Naive B cell (primary cell): ENCODE data around the gene ZNF536. TPM values are rescaled to one million over a fixed set of nuclear protein-coding genes. Genes with fewer than 3 reads are reported as not detected.

Experiments used
- ATAC-seq, 2 donors: fragments of 150-1000 bp; cut with Tn5 transposase; 2 replicates each; pipeline ENCODE4 v1.10.0; 2021; ENCODE audit warnings: low read depth in 2 of 2, mild to moderate bottlenecking in 2 of 2, moderate library complexity in 2 of 2
- DNase-seq: peaks from one replicate; pipeline ENCODE4 v3.0.0; 2022
- H3K27ac Mint-ChIP-seq, 6 donors: one replicate each; pipeline ENCODE4 v1.8.0; 2020 to 2022; ENCODE audit warnings: mild to moderate bottlenecking in 6 of 6, mixed read lengths in 6 of 6, moderate library complexity in 5 of 6, inconsistent platforms in 2 of 6
- H3K27me3 Mint-ChIP-seq, 3 donors: one replicate each; pipeline ENCODE4 v1.8.0; 2021 to 2022; ENCODE audit warnings: mixed read lengths in 3 of 3, mild to moderate bottlenecking in 1 of 3
- H3K36me3 Mint-ChIP-seq, 2 donors: one replicate each; pipeline ENCODE4 v1.8.0; 2020 to 2022; ENCODE audit warnings: mixed read lengths in 2 of 2, inconsistent platforms in 1 of 2, mild to moderate bottlenecking in 1 of 2
- H3K4me1 Mint-ChIP-seq, 3 donors: one replicate each; pipeline ENCODE4 v1.8.0; 2020 to 2022; ENCODE audit warnings: mixed read lengths in 3 of 3, inconsistent platforms in 1 of 3, mild to moderate bottlenecking in 1 of 3, moderate library complexity in 1 of 3
- H3K4me3 Mint-ChIP-seq, 8 donors: one replicate each; pipeline ENCODE4 v1.8.0; 2020 to 2022; ENCODE audit warnings: mild to moderate bottlenecking in 8 of 8, mixed read lengths in 8 of 8, moderate library complexity in 8 of 8, inconsistent platforms in 2 of 8
- H3K9me3 Mint-ChIP-seq, 7 donors: one replicate each; pipeline ENCODE4 v1.8.0; 2020 to 2022; ENCODE audit warnings: mixed read lengths in 7 of 7, mild to moderate bottlenecking in 5 of 7, inconsistent platforms in 2 of 7, moderate library complexity in 1 of 7
- polyA plus RNA-seq, 6 donors: library from polyadenylated mRNA; unstranded; fragments of 300-500 nt; fragmentation: Illumina TruSeq; gene quantifications; one replicate each; pipeline ENCODE4 v1.2.3, GENCODE V29; 2021; ENCODE audit warnings: low read depth in 6 of 6

ZNF536 gene
- polyA plus RNA-seq, 6 donors from 2014 or later = 0.08 TPM; not detected in 5

DNA sequence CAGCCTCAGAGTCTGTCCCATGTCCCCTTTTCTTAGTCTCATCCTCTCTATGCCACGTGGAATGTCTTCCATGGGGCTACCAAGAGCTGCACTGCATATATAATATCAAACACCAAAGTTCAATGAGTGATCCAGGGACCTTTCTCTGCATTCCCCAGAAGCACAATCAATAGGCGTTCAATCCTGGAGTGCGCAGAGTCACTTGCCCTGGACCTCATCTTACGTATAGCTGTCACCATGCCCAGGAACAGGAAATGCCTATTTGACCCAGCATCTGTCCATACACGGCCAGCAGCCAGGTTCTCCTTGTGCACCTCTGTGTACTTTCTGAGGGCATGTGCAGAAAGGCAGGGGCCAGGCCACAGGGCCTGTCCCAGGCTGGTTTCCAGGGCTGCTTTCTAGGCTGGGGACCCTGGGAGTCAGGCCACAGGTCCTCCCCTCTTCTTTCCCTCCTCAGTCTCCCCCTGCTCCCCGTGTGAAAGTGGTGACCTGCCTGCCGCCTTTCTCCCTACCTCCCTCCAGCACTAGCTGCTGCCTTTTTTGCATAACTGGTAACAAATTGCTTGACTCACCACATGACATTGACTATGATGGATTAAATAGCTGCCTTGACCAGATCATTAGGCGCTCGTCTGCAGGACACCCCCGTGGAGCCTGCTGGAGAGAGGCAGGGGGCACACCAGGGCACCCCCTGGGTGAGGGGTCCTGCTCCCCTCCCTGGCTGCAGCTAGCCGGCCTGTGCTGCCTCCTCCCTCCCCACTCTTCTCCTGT is 222.0 kb downstream of the ZNF536 start:
- DNase-seq = no peak
- H3K4me1 Mint-ChIP-seq = no peaks in the 10 kb centered on the region

DNA sequence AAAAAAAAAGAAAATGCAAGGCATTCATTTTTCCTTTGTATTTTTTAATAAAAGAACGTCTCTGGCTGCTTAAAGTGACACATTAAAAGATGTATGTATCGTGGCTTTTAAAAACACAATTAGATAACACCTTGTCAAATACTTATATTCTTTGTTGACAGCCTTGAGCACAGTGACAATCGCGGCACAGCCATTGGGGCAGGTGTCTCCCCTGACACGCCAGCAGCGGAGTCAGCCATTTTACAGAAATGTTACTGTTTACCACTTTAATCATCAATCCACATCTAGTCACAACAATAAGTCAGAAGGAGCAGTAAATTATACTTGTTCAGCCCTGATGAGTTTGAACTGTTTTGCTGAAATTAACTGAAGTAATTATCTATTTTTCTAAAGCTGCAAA is 224.1 kb downstream of the ZNF536 start:
- H3K27me3 Mint-ChIP-seq = peaks cover 1 to 7% (median 5%) of the 10 kb centered on the region in 3 donors
- H3K9me3 Mint-ChIP-seq = peaks cover 0 to 11% (median 1%) of the 10 kb centered on the region in 7 donors
- no peak for ATAC-seq
- H3K36me3 Mint-ChIP-seq = no peaks in the 10 kb centered on the region
- DNase-seq = no peak
- no peaks in the 10 kb centered on the region for H3K4me1 Mint-ChIP-seq
- no peak overlapping the region for H3K27ac Mint-ChIP-seq
- no peak overlapping the region for H3K4me3 Mint-ChIP-seq

More for the DNA sequence above, 222.0 kb downstream of the ZNF536 start:
- no peak overlapping the region for H3K27ac Mint-ChIP-seq
- no peak for ATAC-seq
- peaks cover 4 to 7% (median 5%) of the 10 kb centered on the region in 3 donors for H3K27me3 Mint-ChIP-seq
- H3K4me3 Mint-ChIP-seq = no peak overlapping the region
- no peaks in the 10 kb centered on the region for H3K36me3 Mint-ChIP-seq
- peaks cover 0 to 7% (median 0%) of the 10 kb centered on the region in 7 donors for H3K9me3 Mint-ChIP-seq

DNA sequence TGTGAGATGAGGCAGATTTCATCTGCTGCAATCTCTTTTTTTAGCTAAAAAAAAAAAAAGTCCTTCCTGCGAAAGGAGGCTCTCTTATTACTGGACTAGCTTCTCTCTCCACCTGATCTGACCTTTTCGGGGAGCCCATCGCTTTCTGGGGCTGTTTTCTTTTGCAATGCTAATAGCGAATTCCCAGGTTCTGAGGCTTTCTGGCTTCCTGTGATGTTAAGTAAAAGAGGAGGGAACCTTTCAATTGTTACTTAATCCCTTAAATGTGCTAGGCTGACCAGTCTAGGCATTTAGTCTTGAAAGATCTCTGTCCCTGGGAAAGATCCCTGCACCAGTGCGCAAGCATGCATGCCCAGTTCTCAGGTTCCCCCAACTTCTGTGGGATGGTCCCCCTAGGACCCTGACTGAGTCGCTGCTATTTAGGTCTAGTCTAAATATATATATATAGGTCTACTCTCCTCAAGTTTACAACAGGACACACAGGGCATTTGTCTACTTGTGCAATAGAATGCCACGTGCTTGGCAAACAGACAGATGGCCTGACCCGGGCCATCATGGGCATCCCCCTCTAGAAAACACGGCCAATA is 224.7 kb downstream of the ZNF536 start:
- DNase-seq = no peak
- Mint-ChIP-seq H3K9me3 (peaks cover 0 to 11% (median 1%) of the 10 kb centered on the region in 7 donors), H3K27ac (no peak overlapping the region), H3K4me1 (no peaks in the 10 kb centered on the region), H3K27me3 (peaks cover 0 to 7% (median 5%) of the 10 kb centered on the region in 3 donors), H3K4me3 (no peak overlapping the region), H3K36me3 (no peaks in the 10 kb centered on the region)
- no peak for ATAC-seq

DNA sequence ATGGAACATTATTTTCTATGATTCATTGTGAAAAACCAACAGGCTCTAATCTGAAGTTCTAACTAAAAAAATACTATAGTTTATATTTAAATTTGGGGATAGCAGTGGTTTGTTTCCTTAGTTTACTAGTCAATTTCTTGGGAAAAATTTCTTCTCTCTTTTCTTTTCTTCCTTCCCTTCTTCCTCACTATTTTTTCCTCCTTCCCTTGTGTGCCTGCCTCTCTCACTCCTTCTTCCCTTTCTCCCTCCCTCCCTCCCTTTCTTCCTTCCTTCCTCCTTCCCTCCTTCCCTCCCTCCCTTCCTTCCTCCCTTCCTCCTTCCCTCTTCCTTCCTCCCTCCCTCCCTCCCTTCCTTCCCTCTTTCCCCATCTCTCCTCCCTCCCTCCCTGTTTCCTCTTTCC is 226.5 kb downstream of the ZNF536 start:
- Mint-ChIP-seq H3K9me3 (peaks cover 0 to 8% (median 1%) of the 10 kb centered on the region in 7 donors), H3K4me1 (no peaks in the 10 kb centered on the region), H3K27ac (no peak overlapping the region), H3K27me3 (peaks cover 0 to 7% (median 5%) of the 10 kb centered on the region in 3 donors), H3K4me3 (no peak overlapping the region), H3K36me3 (no peaks in the 10 kb centered on the region)
- DNase-seq (no peak), ATAC-seq (no peak)

DNA sequence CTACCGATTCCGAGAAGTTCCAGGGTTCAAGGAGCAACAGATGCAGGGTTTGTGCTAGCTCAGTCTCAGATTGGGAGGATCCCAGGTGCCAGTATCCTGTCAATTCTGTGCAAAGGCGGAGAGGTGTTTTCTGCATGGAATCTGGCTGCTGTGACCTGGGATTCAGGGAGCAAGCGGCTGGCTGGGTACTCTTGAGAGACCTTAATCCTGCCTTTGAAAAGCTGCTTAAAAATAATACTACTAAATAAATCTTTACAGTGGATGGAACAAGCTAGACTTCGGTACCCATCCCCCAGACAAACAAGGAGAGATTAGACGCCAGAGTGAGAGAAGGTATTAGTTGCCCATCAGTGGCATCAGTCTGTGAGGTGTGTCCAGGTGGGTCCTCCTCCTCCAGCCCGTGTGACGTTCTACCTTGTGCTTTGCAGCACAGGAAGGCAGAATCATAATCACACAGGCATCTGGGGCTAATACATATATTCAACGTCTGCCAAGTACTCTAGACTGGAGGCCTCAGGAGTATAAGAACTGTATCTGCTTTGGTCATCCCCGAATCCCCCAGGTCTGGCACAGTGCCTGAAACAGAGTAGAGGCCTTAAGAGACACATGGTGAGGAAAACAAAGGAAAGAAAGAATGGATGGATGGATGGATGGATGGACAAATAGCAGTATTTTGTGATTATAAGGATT is 230.6 kb downstream of the ZNF536 start:
- no peaks in the 10 kb centered on the region for H3K4me1 Mint-ChIP-seq
- H3K4me3 Mint-ChIP-seq = no peak overlapping the region
- H3K36me3 Mint-ChIP-seq = no peaks in the 10 kb centered on the region
- DNase-seq (no peak), ATAC-seq (no peak)
- H3K9me3 Mint-ChIP-seq = peaks cover 0 to 4% (median 0%) of the 10 kb centered on the region in 7 donors
- H3K27ac Mint-ChIP-seq = no peak overlapping the region
- no peaks in the 10 kb centered on the region for H3K27me3 Mint-ChIP-seq

DNA sequence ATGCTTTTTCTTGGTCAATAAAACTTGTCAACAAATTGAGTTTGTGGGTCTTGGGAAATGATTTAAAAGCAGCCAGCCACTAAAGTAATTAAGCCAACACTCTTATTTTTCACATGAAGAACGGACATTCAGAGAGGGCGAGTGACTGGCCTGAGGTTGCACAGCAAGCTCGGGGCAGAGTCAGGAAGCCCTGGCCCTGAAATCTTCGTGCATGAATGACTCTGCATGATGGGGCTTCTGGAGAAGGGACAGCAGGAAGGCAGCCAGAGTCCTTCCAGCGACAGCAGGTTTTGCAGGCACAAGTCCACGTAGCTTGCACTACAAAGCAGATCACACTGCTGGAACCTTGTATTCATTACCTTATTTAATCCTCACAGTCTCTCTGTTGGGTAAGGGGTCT is 232.5 kb downstream of the ZNF536 start:
- H3K27me3 Mint-ChIP-seq = no peaks in the 10 kb centered on the region
- ATAC-seq = no peak
- no peak for DNase-seq
- H3K4me3 Mint-ChIP-seq = no peak overlapping the region
- no peaks in the 10 kb centered on the region for H3K36me3 Mint-ChIP-seq
- H3K4me1 Mint-ChIP-seq = no peaks in the 10 kb centered on the region
- H3K9me3 Mint-ChIP-seq = peaks cover 0 to 3% (median 0%) of the 10 kb centered on the region in 7 donors
- H3K27ac Mint-ChIP-seq = peak overlapping the region in 1 of 6 donors; percentile 26

DNA sequence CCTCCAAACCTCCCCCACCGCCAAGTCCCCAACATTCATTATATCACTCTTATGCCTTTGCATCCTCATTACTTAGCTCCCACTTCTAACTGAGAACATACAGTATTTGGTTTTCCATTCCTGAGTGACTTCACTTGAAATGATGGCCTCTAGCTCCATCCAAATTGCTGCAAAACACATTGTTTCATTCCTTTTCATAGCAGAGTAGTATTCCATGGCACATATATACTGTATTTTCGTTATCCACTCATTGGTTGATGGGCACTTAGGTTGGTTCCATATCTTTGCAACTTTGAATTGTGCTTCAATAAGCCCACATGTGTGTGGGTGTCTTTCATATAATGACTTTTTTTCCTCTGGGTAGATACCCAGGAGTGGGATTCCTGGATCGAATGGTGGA is 233.1 kb downstream of the ZNF536 start:
- Mint-ChIP-seq H3K4me1 (no peaks in the 10 kb centered on the region), H3K9me3 (peaks cover 0 to 6% (median 0%) of the 10 kb centered on the region in 7 donors), H3K27ac (no peak overlapping the region), H3K27me3 (no peaks in the 10 kb centered on the region), H3K36me3 (no peaks in the 10 kb centered on the region), H3K4me3 (no peak overlapping the region)
- ATAC-seq = no peak
- DNase-seq = no peak

DNA sequence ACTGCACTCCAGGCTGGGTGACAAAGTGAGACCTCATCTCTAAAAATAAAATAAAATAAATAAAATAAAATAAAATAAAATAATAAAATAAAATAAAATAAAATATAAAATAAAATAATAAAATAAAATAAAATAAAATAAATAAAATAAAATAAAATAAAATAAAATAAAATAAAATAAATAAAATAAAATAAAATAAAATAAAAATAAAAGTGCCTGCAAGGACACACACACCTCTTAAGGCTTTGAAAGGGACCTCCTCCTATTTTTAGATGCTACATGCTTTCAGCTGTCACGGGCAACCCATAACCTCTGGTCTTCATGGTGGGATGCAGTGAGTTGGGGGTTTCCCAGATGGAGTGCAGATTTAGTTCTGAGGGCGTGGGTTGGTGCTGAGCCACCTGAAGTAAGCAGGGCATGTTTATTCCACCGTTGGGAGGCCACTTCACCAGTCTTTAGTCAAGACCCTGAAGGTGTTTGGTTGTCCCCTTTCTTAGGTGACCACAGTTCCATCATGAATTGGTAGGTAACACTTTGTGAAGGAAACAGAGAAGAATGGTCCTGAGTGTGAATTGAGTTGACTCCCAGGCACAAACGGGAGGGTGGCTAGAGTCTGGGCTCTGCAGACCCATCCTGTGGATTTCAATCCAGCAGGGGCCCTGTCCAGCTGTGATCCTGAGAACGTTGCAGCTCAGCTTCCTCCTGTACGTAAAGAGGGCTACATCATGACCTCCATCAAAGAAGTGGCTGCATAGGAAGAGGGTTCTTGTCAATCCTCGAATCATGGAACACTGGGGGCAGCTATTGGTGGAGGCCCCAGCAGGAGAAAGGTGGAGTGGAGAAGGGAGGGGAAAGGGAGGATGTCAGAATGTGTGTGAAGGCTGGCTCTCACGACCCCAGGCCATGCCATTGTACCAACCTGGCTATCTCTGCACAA is 234.2 kb downstream of the ZNF536 start:
- Mint-ChIP-seq H3K27ac (peak overlapping the region in 3 of 6 donors; percentile 47 to 75 (median 53)), H3K36me3 (no peaks in the 10 kb centered on the region), H3K4me3 (no peak overlapping the region), H3K4me1 (no peaks in the 10 kb centered on the region), H3K9me3 (peaks cover 0 to 10% (median 0%) of the 10 kb centered on the region in 7 donors), H3K27me3 (no peaks in the 10 kb centered on the region)
- ATAC-seq (no peak), DNase-seq (no peak)
